Gastroesophageal sphincter (tissue), 4 donors: Measurements from ENCODE around the gene KIZ. TPM values are rescaled to one million over a fixed set of nuclear protein-coding genes. Genes with fewer than 3 reads are reported as not detected.

Source experiments
- ATAC-seq: fragments of 150-250 bp; one replicate; pipeline ENCODE4 v1.9.1; 2016; ENCODE audit warnings: mild to moderate bottlenecking, moderate library complexity
- H3K27ac ChIP-seq, 4 donors: fragments of 200-600 bp; sonication (generic) in 3 of 4; 1 replicate in 3 of 4; 2 replicates in 1 of 4; pipeline ENCODE4 v1.5.1; 2016 to 2019
- H3K27me3 ChIP-seq: fragments of 200-600 bp; sonication (generic); one replicate; pipeline ENCODE4 v1.5.1; 2019
- H3K36me3 ChIP-seq, 2 donors: fragments of 200-600 bp; sonication (generic); one replicate each; pipeline ENCODE4 v1.5.1; 2019; ENCODE audit warnings: control low read depth in 1 of 2
- H3K4me1 ChIP-seq, 3 donors: fragments of 200-600 bp; sonication (generic); 1 replicate in 2 of 3; 2 replicates in 1 of 3; pipeline ENCODE4 v1.5.1; 2016 to 2019; ENCODE audit warnings: control low read depth in 2 of 3
- H3K4me3 ChIP-seq, 2 donors: fragments of 200-600 bp; sonication (generic); one replicate each; pipeline ENCODE4 v1.5.1; 2019; ENCODE audit warnings: mild to moderate bottlenecking in 1 of 2, moderate library complexity in 1 of 2
- H3K9me3 ChIP-seq, 3 donors: fragments of 200-600 bp; sonication (generic); one replicate each; pipeline ENCODE4 v1.5.1; 2017 to 2019; ENCODE audit warnings: control low read depth in 2 of 3
- EP300 ChIP-seq: sonication (generic); formaldehyde crosslinking; IDR thresholded peaks from one replicate; pipeline ENCODE4 v1.6.1; 2017; ENCODE audit warnings: antibody characterized with exemption, mild to moderate bottlenecking
- POLR2A ChIP-seq, 2 donors: fragments of 450-650 bp; IDR thresholded peaks; one replicate each; pipeline ENCODE4 v1.6.1; 2017; ENCODE audit warnings: antibody characterized with exemption in 2 of 2, mild to moderate bottlenecking in 2 of 2, moderate library complexity in 1 of 2
- POLR2AphosphoS5 ChIP-seq: sonication (generic); formaldehyde crosslinking; IDR thresholded peaks from one replicate; pipeline ENCODE4 v1.6.1; 2017; ENCODE audit warnings: antibody characterized with exemption
- WGBS, 2 donors: methylation state at CpG; one replicate each; pipeline ENCODE4 v1.1.5; 2018; ENCODE audit warnings: low coverage in 1 of 2; 5-methylcytosine and 5-hydroxymethylcytosine counted together
- total RNA-seq, 4 donors: library from RNA; depleted of rRNA; stranded (reverse); fragments of >200 nt; gene quantifications; one replicate each; pipeline ENCODE4 v1.1.0, GENCODE V29; 2016
- TF ChIP-seq, protein P1 (sequence below), 4 experiments: fragments of 200-600 bp in 2 of 4; fragments of 450-650 bp in 2 of 4; sonication (generic) in 1 of 4; IDR thresholded peaks; one replicate each; pipeline ENCODE4 v1.5.1; 2017 to 2019; ENCODE audit warnings: antibody characterized with exemption in 4 of 4, mild to moderate bottlenecking in 2 of 4, moderate library complexity in 2 of 4

The KIZ gene
- total RNA-seq, 4 donors from 2014 or later: 19.9 to 31.0 (median 30.6) TPM

DNA sequence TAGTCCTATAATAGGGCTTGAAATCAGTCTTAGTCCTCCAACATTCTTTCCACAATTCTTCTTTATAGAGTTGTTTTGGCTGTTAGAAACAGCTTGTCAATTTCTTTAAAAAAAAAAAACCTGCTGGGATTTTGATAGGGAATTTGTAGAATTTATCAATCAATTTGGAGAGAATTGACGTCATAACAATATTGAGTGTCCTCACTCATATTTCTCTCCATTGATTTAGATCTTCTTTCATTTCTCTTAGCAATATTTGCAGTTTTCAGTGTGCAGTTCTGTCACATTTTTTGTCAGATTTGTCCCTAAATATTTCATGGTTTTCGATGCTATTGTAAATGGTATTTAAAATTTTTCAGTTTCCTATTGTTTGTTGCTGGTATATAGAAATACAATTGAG lies 14.5 kb upstream of the KIZ start:
- no peaks in the 10 kb centered on the region for H3K36me3 ChIP-seq
- H3K27ac ChIP-seq: no peak overlapping the region
- no peak overlapping the region for H3K4me3 ChIP-seq
- peaks cover 41% of the 10 kb centered on the region for H3K27me3 ChIP-seq
- WGBS, 2 donors: 73 to 75% methylated on average over 2 of the region's 2 CpGs
- no peaks in the 10 kb centered on the region for H3K4me1 ChIP-seq
- TF ChIP-seq POLR2AphosphoS5 (no peak), EP300 (no peak), POLR2A (IDR thresholded peaks at IDR 0.05) (no peak)
- TF ChIP-seq, protein P1, sequence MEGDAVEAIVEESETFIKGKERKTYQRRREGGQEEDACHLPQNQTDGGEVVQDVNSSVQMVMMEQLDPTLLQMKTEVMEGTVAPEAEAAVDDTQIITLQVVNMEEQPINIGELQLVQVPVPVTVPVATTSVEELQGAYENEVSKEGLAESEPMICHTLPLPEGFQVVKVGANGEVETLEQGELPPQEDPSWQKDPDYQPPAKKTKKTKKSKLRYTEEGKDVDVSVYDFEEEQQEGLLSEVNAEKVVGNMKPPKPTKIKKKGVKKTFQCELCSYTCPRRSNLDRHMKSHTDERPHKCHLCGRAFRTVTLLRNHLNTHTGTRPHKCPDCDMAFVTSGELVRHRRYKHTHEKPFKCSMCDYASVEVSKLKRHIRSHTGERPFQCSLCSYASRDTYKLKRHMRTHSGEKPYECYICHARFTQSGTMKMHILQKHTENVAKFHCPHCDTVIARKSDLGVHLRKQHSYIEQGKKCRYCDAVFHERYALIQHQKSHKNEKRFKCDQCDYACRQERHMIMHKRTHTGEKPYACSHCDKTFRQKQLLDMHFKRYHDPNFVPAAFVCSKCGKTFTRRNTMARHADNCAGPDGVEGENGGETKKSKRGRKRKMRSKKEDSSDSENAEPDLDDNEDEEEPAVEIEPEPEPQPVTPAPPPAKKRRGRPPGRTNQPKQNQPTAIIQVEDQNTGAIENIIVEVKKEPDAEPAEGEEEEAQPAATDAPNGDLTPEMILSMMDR (IDR thresholded peaks at IDR 0.05): no peak
- no peak for ATAC-seq
- H3K9me3 ChIP-seq: no peaks in the 10 kb centered on the region

DNA sequence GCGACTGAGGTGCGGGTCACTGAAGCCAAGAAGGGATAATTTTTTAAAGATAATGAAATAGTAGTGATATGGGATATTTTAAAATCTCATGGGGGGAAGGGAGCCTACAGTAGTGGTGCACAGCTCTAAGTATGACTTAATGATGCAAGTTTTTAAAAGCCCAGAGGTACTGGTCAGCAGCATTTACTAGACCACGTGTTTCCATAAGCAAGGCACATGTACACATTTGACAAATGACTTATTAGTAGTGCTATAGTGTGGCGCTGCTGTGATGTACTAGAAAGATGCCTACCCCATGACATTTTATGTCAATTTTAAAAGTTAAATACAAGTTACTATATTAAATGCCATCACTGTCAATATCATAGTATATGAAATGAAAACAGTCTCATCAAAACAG lies 12.2 kb upstream of the KIZ start:
- TF ChIP-seq, protein P1 (IDR thresholded peaks at IDR 0.05): no peak
- TF ChIP-seq EP300: no peak
- TF ChIP-seq POLR2A (IDR thresholded peaks at IDR 0.05): no peak
- TF ChIP-seq POLR2AphosphoS5: no peak
- Histone ChIP-seq H3K27me3 (peaks cover 25% of the 10 kb centered on the region), H3K4me1 (no peaks in the 10 kb centered on the region), H3K9me3 (no peaks in the 10 kb centered on the region), H3K4me3 (no peak overlapping the region), H3K27ac (no peak overlapping the region), H3K36me3 (no peaks in the 10 kb centered on the region)
- no peak for ATAC-seq
- WGBS, 2 donors: 82 to 86% methylated on average over 4 of the region's 4 CpGs

DNA sequence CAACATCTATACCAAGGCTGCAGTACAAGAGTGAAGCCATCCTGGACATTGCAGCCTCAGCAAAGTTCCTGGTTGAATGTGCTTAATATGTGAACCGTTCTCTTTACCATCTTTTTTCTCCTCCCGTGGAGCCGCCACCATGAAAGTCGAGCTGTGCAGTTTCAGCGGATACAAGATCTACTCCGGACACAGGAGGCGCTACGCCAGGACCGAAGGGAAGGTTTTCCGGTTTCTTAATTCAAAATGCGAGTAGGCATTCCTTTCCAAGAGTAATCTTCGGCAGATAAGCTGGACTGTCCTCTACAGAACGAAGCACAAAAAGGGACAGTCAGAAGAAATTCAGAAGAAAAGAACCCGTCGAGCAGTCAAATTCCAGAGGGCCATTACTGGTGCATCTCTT lies 11.3 kb upstream of the KIZ start:
- no peak overlapping the region for H3K27ac ChIP-seq
- no peaks in the 10 kb centered on the region for H3K36me3 ChIP-seq
- no peaks in the 10 kb centered on the region for H3K4me1 ChIP-seq
- no peak overlapping the region for H3K4me3 ChIP-seq
- peaks cover 17% of the 10 kb centered on the region for H3K27me3 ChIP-seq
- H3K9me3 ChIP-seq: no peaks in the 10 kb centered on the region
- TF ChIP-seq POLR2AphosphoS5: no peak
- TF ChIP-seq POLR2A (IDR thresholded peaks at IDR 0.05): no peak
- TF ChIP-seq EP300: no peak
- TF ChIP-seq, protein P1 (IDR thresholded peaks at IDR 0.05): no peak
- 88% methylated on average over 13 of the region's 15 CpGs; no CpG with 5 or more reads in 1 of the 2 donors for WGBS, 2 donors
- ATAC-seq: no peak

GRCh38 chr20:21117521-21117920 lies 8.4 kb upstream of the KIZ start:
- ATAC-seq: no peak
- H3K36me3 ChIP-seq: no peaks in the 10 kb centered on the region
- TF ChIP-seq POLR2AphosphoS5 (no peak), EP300 (no peak), POLR2A (IDR thresholded peaks at IDR 0.05) (no peak)
- TF ChIP-seq, protein P1 (IDR thresholded peaks at IDR 0.05): no peak
- WGBS, 2 donors: 69 to 83% methylated on average over 3 to 4 of the region's 4 CpGs
- H3K4me3 ChIP-seq: no peak overlapping the region
- no peak overlapping the region for H3K27ac ChIP-seq
- H3K4me1 ChIP-seq: no peaks in the 10 kb centered on the region
- peaks cover 19% of the 10 kb centered on the region for H3K27me3 ChIP-seq
- no peaks in the 10 kb centered on the region for H3K9me3 ChIP-seq

DNA sequence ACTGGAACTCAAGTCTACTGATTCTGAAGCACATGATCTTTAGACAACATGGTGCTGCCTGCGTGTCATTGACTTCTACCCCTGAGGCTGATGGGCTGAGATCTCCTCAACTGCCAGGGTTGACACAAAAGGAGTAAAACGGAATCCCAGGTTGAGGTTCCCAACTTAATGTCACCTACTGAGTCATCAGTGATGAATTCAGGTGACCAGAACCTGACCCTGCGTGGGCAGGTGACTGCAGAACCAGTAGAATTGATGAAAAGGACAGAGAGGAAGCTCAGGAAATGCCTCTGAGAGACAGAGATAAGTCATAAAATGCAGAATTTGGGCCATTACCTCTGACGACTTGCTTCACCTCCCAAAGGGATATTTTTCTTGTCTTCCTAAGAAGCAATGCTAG lies 7.7 kb upstream of the KIZ start:
- WGBS, 2 donors: 63% methylated on average over 4 of the region's 4 CpGs; no CpG with 5 or more reads in 1 of the 2 donors
- TF ChIP-seq, protein P1 (IDR thresholded peaks at IDR 0.05): no peak
- no peak for TF ChIP-seq POLR2AphosphoS5
- TF ChIP-seq POLR2A (IDR thresholded peaks at IDR 0.05): no peak
- TF ChIP-seq EP300: no peak
- peaks cover 17% of the 10 kb centered on the region for H3K27me3 ChIP-seq
- H3K9me3 ChIP-seq: no peaks in the 10 kb centered on the region
- H3K27ac ChIP-seq: no peak overlapping the region
- no peaks in the 10 kb centered on the region for H3K36me3 ChIP-seq
- no peaks in the 10 kb centered on the region for H3K4me1 ChIP-seq
- ATAC-seq: no peak
- no peak overlapping the region for H3K4me3 ChIP-seq
